Sigmoid colon (tissue), 7 donors: ENCODE measurements around the gene PSD. TPM values are rescaled to one million over a fixed set of nuclear protein-coding genes. Genes with fewer than 3 reads are reported as not detected.

ENCODE experiments used
- DNase-seq: peaks from one replicate; pipeline ENCODE4 v3.0.0-alpha.2; 2019
- H3K27ac ChIP-seq, 4 donors: fragments of 200-600 bp; sonication (generic); one replicate each; pipeline ENCODE4 v1.5.1; 2016 to 2019; ENCODE audit warnings: mild to moderate bottlenecking in 1 of 4
- H3K27me3 ChIP-seq, 3 donors: fragments of 200-600 bp; sonication (generic); one replicate each; pipeline ENCODE4 v1.5.1; 2019; ENCODE audit warnings: mild to moderate bottlenecking in 1 of 3
- H3K36me3 ChIP-seq, 4 donors: fragments of 200-600 bp; sonication (generic); one replicate each; pipeline ENCODE4 v1.5.1; 2016 to 2019
- H3K4me1 ChIP-seq, 4 donors: fragments of 200-600 bp; sonication (generic); one replicate each; pipeline ENCODE4 v1.5.1; 2017 to 2019
- H3K4me3 ChIP-seq, 4 donors: fragments of 200-600 bp; sonication (generic); one replicate each; pipeline ENCODE4 v1.5.1; 2017 to 2019; ENCODE audit warnings: mild to moderate bottlenecking in 2 of 4, moderate library complexity in 1 of 4
- H3K9me3 ChIP-seq, 4 donors: fragments of 200-600 bp in 3 of 4; sonication (generic) in 3 of 4; one replicate each; pipeline versions ENCODE4 v1.5.1 to v1.6.1; 2013 to 2019
- EP300 ChIP-seq, 4 donors: sonication (generic); formaldehyde crosslinking; IDR thresholded peaks; one replicate each; pipeline ENCODE4 v1.6.1; 2017; ENCODE audit warnings: antibody characterized with exemption in 4 of 4
- POLR2A ChIP-seq, 2 donors: fragments of 450-650 bp; IDR thresholded peaks; one replicate each; pipeline ENCODE4 v1.6.1; 2016; ENCODE audit warnings: antibody characterized with exemption in 2 of 2, mild to moderate bottlenecking in 2 of 2, moderate library complexity in 2 of 2
- POLR2AphosphoS5 ChIP-seq, 4 donors: sonication (generic); formaldehyde crosslinking; IDR thresholded peaks; one replicate each; pipeline ENCODE4 v1.6.1; 2017; ENCODE audit warnings: antibody characterized with exemption in 4 of 4
- WGBS, 2 donors: extraction: QIAGEN DNeasy Blood & Tissue Kit; methylation state at CpG; one replicate each; pipeline ENCODE4 v1.1.7; 2013; 5-methylcytosine and 5-hydroxymethylcytosine counted together
- intact Hi-C: fragments of 100-400 bp; cut with DNase I; formaldehyde crosslinking; loops from one replicate; pipeline ENCODE4 v1.15.1; 2023
- polyA plus RNA-seq, 3 donors: library from polyadenylated mRNA; stranded (reverse); fragments of 200-250 nt; gene quantifications; one replicate each; pipeline ENCODE4 v1.2.3, GENCODE V29; 2013
- total RNA-seq, 4 donors: library from RNA; depleted of rRNA; stranded (reverse); fragments of >200 nt; gene quantifications; one replicate each; pipeline ENCODE4 v1.1.0, GENCODE V29; 2016
- TF ChIP-seq, protein P1 (sequence below), 4 experiments: fragments of 450-650 bp in 3 of 4; fragments of 200-600 bp in 1 of 4; IDR thresholded peaks; one replicate each; pipeline ENCODE4 v1.5.1; 2016 to 2019; ENCODE audit warnings: antibody characterized with exemption in 4 of 4, mild to moderate bottlenecking in 3 of 4, moderate library complexity in 2 of 4
- donor health status: healthy with polysubstance abuse.
- donor health status: Bipolar disorder and iron deficiency.
- donor health status: healthy.

PSD gene
- total and polyA plus RNA-seq, 7 donors, result 0.69 to 449 (median 343) TPM

- 81 to 86% methylated on average over 14 of the region's 14 CpGs for WGBS, 2 donors
- H3K27me3 ChIP-seq, result peaks cover 10 to 39% (median 17%) of the 10 kb centered on the region in 3 donors
- peak overlapping the region in 3 of 4 donors; percentile 97 to 99 (median 98) for H3K27ac ChIP-seq
- peak overlapping the region in 1 of 4 donors; percentile 80 for H3K4me3 ChIP-seq
- no peaks in the 10 kb centered on the region for H3K9me3 ChIP-seq
- TF ChIP-seq POLR2AphosphoS5 (IDR thresholded peaks at IDR 0.05) (no peak), EP300 (IDR thresholded peaks at IDR 0.05) (no peak), POLR2A (IDR thresholded peaks at IDR 0.05) (no peak)
- TF ChIP-seq, protein P1, sequence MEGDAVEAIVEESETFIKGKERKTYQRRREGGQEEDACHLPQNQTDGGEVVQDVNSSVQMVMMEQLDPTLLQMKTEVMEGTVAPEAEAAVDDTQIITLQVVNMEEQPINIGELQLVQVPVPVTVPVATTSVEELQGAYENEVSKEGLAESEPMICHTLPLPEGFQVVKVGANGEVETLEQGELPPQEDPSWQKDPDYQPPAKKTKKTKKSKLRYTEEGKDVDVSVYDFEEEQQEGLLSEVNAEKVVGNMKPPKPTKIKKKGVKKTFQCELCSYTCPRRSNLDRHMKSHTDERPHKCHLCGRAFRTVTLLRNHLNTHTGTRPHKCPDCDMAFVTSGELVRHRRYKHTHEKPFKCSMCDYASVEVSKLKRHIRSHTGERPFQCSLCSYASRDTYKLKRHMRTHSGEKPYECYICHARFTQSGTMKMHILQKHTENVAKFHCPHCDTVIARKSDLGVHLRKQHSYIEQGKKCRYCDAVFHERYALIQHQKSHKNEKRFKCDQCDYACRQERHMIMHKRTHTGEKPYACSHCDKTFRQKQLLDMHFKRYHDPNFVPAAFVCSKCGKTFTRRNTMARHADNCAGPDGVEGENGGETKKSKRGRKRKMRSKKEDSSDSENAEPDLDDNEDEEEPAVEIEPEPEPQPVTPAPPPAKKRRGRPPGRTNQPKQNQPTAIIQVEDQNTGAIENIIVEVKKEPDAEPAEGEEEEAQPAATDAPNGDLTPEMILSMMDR (IDR thresholded peaks at IDR 0.05), result no peak
- H3K36me3 ChIP-seq, result no peaks in the 10 kb centered on the region
- H3K4me1 ChIP-seq, result peaks cover 0 to 32% (median 25%) of the 10 kb centered on the region in 4 donors
- DNase-seq, result no peak
- intact Hi-C loops, result no loop called here
Measured at GRCh38 chr10:102411341-102412255, 7.0 kb downstream of the PSD start.

DNA sequence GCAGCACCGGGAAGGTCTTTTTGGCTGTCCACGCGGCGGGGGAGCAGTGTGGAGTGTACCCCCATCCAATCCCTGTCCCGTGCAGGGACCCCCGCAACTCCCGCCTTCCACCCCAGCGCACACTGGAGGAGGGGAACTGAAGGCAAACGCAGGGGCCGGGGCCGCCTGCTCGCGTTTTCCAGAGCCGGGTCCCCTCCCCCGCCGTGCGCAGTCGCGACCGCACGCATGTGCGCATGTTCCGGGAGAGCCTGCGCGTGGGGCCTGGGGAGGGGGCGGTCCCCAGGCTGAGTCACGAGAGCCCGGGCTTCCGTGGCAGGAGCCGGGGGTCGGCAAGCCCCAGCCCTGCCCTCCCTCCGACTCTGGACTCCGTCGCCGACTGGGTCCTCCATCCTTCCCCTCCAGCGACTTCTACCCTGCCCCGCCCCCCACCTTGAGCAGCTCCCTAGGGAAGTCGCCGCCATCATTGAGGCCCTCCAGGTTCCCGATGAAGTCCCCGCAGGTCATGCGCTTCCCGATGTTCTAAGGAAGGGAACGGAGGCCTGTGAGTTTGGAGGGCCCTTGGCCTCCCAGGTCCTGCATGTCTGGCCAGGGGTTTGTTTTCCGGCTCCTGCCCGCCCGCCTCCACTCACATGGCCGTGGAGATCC, 8.0 kb downstream of the PSD start:
- peak; percentile 88 for DNase-seq
- intact Hi-C loops, result no loop called here
- H3K9me3 ChIP-seq, result no peaks in the 10 kb centered on the region
- peaks cover under 1 to 33% (median 17%) of the 10 kb centered on the region in 3 donors for H3K27me3 ChIP-seq
- H3K36me3 ChIP-seq, result no peaks in the 10 kb centered on the region
- 3 to 9% methylated on average over 48 of the region's 48 CpGs for WGBS, 2 donors
- H3K27ac ChIP-seq, result peak overlapping the region; percentile 84 to 99 (median 98)
- peaks cover 0 to 39% (median 36%) of the 10 kb centered on the region in 4 donors for H3K4me1 ChIP-seq
- H3K4me3 ChIP-seq, result peak overlapping the region; percentile 36 to 80 (median 78)
- peak in 3 of 4 donors; percentile 22 to 95 (median 78) for TF ChIP-seq EP300 (IDR thresholded peaks at IDR 0.05)
- peak; percentile 54 to 79 for TF ChIP-seq POLR2A (IDR thresholded peaks at IDR 0.05)
- TF ChIP-seq, protein P1 (IDR thresholded peaks at IDR 0.05), result no peak
- peak; percentile 83 to 97 (median 92) for TF ChIP-seq POLR2AphosphoS5 (IDR thresholded peaks at IDR 0.05)

- H3K4me1 ChIP-seq, result peaks cover 0 to 47% (median 43%) of the 10 kb centered on the region in 4 donors
- H3K9me3 ChIP-seq, result no peaks in the 10 kb centered on the region
- H3K4me3 ChIP-seq, result peak overlapping the region; percentile 36 to 80 (median 78)
- 21 to 33% methylated on average over 24 of the region's 24 CpGs for WGBS, 2 donors
- H3K27ac ChIP-seq, result peak overlapping the region; percentile 84 to 99 (median 98)
- peaks cover 0 to 30% (median 11%) of the 10 kb centered on the region in 3 donors for H3K27me3 ChIP-seq
- TF ChIP-seq POLR2A (IDR thresholded peaks at IDR 0.05) (no peak), POLR2AphosphoS5 (IDR thresholded peaks at IDR 0.05) (no peak), EP300 (IDR thresholded peaks at IDR 0.05) (no peak)
- TF ChIP-seq, protein P1 (IDR thresholded peaks at IDR 0.05), result no peak
- peaks cover 0 to 1% (median 0%) of the 10 kb centered on the region in 4 donors for H3K36me3 ChIP-seq
- no peak for DNase-seq
- intact Hi-C loops, result no loop called here
Measured at GRCh38 chr10:102409604-102410428, 8.8 kb downstream of the PSD start.
